Measurements from ENCODE around the gene EIF2S2.

DNA sequence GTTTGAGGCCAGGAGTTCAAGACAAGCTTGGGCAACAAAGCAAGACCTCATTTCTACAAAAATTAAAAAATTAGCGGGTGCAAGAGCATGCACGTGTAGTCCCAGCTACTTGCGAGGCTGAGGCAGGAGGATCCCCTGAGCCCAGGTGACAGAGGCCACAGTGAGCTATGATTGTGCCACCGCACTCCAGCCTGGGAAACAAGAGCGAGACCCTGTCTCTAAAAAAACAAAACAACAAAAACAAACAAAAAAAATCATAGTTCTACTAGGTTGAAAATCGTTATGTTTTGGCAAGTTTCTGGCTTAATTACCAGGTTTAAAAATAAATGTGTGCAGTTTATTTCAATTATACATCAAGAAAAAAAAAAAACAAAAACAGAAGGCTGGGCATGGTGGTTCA, 2.6 kb downstream of the EIF2S2 start:
- TF ChIP-seq POLR2A (IDR thresholded peaks at IDR 0.05): no peak
- TF ChIP-seq POLR2AphosphoS5 (IDR thresholded peaks at IDR 0.05): no peak
- TF ChIP-seq, protein P1, sequence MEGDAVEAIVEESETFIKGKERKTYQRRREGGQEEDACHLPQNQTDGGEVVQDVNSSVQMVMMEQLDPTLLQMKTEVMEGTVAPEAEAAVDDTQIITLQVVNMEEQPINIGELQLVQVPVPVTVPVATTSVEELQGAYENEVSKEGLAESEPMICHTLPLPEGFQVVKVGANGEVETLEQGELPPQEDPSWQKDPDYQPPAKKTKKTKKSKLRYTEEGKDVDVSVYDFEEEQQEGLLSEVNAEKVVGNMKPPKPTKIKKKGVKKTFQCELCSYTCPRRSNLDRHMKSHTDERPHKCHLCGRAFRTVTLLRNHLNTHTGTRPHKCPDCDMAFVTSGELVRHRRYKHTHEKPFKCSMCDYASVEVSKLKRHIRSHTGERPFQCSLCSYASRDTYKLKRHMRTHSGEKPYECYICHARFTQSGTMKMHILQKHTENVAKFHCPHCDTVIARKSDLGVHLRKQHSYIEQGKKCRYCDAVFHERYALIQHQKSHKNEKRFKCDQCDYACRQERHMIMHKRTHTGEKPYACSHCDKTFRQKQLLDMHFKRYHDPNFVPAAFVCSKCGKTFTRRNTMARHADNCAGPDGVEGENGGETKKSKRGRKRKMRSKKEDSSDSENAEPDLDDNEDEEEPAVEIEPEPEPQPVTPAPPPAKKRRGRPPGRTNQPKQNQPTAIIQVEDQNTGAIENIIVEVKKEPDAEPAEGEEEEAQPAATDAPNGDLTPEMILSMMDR (IDR thresholded peaks at IDR 0.05): no peak
- TF ChIP-seq EP300 (IDR thresholded peaks at IDR 0.05): no peak
